GM19438 (cell line): ENCODE data around the gene AUTS2.

ENCODE experiments used
- ATAC-seq: cut with Tn5 transposase; IDR thresholded peaks from one replicate; pipeline ENCODE4 v1.9.1; 2021; ENCODE audit warnings: low read depth; ENCODE audit not compliant: unreplicated experiment

AUTS2 gene

DNA sequence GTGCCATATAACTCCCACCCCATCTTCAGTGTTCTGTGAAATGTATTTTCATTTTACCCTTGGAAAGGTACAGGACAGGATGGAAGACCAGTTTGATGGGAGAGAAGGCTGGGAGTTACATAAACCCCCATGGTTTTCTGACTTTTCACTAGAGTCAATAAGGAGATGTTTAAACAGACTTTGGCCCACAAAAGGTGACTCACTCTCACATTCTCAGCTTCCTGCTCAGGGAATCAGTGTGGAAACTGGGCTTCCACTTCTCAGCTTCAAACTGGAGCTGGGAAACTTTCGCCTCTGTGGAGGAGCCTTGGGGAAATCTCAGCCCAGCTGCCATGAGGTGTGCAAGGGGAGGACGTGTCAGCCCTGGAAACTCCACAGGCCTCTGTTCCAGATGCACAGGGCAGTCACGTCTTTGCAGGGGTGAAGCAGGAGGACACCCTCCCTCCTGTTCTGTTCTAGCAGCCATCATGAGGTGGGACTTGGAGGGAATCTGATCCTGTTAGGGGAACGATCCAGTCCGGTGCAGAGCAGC, 973.2 kb downstream of the AUTS2 start:
- ATAC-seq: no peak

DNA sequence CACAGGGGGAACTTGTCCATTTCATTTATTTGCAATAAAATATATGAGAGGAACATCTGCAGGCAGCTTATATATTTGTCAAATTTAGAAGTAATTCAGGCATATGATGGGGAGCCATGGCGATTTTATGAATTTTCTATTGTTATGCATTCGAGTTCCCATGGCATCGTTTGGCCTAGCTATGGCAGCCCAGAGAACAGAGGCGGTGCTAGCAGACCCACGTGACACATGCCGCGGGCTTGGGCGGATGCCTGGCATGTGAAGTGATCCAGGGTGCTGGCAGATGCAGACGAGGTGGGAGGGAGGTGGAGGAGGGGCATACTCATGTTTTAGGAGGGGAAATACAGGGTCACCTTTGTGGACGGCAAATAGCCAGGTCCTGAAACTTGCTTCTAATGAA, 973.7 kb downstream of the AUTS2 start:
- ATAC-seq: no peak

DNA sequence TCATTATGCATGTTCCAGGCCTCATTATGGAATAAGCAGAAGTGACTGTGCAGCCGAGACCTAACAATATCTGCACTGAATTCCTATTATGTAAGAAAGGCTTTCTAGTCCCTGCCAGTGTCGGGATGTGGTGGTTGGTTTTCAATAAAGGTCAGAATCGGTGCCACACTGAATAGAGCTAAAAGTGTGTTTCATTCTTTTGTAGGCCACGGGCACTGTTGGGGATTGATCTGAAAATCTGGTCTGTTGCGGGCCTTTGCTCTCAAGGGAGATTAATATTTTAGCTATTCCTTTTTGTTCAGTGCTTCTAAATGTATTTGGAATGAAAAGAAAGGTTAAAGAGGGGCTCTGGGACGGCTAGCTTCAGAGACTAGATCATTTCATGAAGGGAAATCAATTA, 974.3 kb downstream of the AUTS2 start:
- ATAC-seq: no peak

DNA sequence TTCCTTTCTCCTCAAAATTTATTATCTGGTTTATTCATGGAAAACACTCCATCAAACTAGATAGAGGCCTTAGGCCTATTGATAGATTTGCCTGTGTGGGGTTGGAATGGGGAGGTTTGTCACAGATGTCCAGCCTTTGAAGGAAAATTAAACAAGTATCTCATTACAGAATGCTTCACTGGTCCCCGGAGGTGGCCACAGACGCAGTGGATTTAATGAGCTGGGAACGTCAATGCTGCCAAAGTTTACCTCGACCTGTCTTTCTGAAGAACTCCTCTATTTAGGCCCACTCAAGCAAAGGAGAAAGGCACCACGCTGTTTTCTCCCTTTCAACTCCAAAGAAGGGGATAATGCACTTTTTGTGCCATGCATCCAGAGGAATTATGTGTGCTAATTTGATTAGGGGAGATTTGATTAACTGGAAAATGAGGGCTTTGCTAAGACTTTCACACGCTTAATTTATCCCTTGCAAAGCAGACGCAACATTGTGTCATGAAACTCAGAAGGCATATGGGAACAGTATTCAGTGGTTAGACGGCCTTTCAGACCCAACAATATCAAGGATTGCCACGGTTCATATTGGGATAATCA, 974.9 kb downstream of the AUTS2 start:
- no peak for ATAC-seq

DNA sequence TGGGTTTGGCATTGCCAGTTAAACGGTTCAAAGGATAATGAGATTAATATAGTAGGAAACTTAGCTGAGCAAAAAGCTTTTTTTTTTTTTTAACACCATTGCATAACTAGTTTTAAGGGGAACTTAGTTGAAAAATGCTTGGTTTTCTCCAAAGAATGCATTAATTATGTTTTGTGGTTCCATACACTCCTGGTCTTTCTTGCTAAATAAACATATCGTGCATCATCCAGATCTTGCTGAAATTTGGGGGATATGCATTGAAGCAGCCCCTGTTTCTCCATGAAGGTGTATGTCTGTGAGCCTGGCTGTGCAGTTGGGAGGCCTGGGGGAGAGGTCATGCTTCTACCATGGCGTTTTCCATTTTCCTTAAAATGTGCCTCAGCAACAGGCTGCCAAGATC, 975.4 kb downstream of the AUTS2 start:
- no peak for ATAC-seq

DNA sequence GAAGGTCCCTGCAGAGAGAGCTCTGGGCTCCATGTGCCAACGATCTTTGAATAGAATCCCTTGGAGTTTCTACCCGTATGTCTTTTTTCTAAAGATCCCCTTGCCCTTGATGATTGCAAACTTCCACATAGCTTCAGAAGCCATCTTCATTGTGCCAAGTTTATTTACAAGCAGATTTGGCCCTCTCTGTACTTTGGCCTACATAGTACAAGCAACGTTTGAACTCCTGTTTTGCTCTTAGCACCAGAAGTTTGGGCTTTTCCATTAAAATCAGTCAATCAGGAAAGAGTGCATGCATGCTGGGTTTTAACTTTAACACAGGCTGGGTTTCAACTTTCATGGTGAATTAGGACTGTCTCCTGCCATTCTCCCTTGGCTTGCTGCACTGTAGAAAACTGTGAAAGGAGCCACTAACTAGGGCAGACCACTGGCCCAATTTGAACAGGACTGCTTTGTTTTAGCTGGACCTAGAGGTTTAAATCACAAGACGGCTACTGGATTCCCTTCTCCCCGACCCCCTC, 976.1 kb downstream of the AUTS2 start:
- no peak for ATAC-seq

DNA sequence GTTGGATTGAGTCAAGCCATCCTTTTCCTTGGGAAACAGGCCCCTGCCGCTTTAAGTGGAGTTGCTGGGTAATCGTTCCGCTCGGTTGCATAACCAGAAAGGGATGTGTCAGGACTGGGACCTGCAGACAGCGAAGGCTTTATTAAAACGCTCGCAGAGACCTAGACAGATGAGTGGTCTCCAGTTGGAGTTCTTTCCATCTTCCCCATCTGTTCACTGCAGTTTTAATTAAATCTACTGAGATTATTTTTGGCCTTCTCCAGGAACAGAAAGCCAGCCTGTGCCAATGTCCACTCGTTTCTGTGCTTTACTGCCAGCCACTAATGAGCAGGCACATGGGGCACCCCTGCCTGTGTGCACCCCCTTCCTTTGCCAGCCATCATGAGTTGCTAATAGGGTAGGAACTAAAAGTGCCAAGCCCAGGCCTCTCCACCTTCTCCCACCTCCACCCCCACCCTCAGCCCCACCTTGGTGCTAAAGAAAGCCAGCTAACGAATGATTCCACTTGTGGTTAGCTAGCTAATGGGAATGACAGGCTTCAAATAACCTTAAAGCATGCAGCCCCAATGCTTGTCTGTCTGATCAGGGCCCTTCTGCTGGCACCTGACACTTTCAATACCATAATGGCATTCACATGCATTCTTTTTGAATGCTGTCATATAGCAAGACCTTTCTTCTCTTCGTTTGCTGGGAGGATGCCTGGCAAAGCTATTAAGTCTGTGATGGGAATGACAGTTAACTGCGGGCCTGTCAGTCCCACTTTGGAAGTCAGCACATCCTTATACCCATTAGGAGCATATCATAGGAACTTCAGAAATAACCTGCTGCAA, 976.9 kb downstream of the AUTS2 start:
- no peak for ATAC-seq

DNA sequence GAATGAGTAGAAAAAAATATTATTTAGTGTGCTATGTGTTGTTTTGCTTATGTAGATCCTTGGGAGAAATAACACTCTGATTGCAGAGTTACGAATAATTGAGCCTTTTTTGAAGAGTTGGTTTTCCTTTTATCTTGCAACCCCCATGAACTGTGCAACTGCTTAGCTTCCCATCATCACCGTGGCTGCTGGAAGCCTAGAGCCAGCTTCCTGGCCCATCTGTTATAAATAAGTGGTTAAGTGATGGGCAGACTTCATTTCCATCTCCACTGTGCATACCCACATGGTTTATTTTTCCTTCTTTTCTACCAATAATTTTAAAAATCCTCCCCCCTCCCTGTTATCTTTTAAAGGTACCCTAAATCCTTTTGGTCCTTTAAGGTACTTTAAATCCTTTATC, 978.8 kb downstream of the AUTS2 start:
- ATAC-seq: no peak

DNA sequence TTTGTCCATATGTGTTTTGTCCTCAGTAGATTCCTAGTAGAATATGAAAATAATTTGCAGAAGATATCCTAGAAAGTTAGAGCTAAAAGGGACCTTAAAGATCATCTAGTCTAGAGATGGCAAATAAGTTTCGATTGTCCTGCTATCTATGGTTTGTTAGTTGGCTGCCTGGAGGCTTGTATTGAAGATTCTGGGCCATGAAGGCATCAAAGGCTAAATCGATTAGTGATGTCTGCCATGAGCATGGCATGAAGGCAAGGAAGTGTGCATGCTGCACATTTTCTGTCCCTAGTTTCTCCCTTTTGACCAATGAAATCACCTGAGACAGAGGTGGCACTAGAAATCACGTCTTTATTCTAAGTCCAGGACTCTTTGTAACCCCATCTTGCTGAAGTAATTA, 979.9 kb downstream of the AUTS2 start:
- no peak for ATAC-seq

DNA sequence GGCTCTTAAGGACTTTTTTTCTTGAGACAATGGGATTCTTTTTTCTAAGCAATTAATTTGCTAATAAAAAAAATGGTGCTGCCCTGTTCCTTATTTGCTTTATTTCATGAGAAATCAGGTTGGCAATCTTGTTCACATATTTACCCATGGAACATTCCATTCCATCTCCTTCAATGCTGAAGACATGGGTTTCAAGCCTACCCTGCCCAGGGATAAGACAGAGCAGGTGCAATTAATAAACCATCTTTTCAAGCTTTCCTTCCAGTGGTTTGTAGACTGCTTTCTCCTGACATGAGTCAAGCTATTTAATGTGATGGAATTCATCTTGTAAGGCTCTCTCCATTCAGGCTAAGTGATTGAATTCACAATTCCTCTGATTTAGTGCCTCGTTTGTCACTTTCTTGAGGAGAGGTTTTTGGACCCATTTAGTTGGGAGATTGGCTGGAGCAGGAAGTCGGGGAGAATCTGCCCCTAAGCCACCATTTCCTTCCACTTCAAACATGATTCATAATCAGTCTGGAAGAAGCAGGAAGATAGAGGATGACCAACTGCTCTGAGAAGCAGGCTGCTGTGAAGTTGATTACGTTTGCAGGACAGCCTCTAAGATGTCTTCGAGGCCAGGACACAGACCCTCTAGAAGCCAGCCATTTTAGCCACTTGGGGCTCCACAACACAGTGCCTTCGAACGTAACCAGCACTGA, 981.3 kb downstream of the AUTS2 start:
- no peak for ATAC-seq

DNA sequence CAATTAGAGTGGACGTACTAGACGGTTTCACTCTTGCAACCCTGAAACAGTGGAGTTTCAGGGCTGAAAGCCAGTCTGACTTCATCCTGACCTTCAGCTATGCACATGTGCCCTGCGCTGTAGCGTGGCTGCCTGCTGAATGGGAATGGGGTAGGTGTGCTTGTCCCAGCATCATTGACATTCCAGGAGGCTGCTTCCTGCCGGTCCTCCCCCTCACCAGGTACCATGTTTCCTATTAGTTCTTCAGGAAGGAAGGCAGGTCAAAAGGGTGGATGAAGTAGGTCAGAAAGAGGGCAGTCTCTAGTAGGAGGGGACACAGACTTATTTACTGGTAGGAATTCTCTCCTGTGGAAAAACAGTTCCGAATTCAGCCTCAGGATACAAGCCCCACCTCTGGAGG, 981.9 kb downstream of the AUTS2 start:
- ATAC-seq: no peak

DNA sequence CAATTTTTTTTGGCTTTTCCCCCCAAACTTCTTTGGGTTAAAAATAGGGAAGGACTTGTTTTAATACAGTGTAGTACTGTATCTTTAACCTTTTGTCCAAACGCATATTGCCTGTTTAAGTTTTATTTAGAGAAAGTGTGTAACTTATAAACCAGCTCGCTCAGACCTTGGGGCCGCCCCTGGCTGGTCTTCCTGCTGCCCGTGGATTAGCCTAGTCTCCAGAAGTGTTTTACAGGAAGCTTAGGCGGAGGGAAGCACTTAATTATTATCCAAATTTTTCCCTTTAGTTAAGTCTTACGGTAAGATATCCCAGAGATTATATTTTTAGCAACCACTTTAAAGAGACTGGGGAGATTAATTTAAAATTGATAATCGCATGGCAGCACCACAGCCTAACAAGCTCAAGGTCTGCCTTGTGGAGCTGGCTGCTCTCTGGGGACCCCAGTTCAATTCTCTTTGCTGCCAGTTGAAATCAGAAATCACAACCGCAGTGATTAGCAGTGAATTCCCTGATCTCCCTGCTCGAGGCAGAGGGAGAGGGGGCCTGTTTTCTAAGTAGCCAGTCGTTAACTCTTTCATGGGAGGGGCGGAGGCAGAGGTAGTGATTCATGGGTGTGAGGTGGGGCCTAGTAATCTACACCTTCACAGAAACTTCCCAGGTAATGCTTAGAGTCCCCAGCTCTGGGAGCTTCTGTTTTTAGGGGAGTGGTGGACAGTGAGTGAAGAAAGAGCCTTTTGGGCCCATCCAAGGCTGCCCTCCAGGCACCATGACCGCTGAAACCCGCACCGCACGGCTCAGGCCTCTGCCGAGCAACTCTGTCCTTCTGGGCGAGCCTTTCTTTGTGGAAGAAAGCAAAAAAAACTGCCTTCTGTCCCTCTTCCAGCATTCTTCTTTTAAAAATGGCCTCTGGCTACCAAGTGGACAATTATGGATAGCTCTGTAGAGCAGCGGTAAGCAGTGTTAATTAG, 984.9 kb downstream of the AUTS2 start:
- ATAC-seq: no peak

DNA sequence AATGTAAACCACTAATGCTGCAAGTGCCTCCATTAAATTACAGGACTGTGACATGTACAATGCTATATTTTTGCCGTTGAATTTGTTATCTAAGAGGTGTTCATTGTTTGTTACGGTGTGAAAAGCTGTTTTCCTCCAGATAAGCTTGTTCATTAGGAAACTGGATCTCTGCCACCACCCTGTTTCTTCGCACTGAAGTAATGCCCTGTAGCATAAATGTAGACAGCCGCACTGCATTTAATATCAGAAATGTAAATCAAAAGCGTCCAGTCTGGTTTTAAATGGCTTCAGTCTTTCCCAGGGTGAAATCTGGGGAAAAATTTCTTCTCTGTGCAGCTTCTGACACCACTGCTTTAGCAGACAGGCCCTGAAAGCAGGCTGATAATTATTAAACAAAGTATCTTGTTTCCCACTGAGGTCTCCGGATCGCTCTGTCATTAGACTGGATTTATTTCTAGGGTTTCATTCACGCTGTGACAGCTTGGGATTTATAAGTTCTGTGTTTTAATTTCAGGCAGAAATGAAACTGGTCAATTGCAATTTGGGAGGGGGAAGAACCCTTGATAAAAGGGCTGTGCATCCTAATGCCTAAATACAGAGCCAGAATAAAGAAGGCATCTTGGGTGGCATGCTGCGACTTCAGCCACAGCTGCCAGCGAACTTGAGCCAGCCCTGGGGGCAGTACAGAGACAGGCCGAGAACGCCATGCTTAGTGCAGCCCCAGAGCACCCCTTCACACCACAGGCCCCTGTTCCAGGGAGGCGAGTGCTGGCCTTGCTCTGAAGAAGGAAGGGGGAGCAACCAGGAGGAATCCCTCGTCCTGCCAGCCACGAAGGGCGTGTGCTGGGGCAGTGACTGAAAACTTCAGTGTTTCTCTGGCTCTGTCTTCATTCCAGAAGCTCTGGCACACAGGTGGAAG, 985.9 kb downstream of the AUTS2 start:
- no peak for ATAC-seq

DNA sequence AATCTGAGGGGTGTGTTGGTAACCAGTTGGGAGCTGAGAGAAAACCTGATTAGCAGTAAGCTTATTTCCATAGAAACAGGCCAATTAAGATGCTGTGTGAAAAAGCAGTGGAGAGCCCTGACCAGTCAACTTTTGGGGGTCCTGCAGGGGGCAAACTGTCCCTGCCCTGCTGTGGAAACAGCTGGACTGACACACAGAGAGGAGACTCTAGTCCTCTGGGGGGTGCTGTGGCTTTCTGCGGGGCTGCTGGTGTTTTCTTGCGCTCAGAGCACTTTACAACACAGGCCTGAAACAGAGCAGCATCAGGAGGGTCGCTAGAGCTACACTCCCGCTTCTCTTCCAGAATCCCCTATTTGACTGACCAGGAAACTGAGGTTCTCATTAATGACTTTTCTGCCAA, 986.8 kb downstream of the AUTS2 start:
- ATAC-seq: no peak

DNA sequence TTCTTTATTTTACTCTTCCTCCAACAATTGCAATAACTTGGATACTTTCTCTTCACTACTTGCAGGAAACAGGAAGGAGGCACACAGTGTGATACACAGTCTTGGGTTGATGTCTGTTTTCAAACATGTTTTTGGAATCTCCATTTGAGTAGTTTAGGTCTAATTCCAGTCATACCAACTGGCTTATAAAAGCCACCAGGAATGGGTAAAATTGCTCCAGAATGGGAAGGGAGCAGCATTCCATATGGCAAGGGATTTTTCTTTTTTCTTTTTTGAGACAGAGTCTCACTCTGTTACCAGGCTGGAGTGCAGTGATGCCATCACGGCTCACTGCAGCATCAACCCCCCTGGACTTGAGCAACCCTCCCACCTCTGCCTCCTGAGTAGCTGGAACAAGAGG, 988.5 kb downstream of the AUTS2 start:
- no peak for ATAC-seq

DNA sequence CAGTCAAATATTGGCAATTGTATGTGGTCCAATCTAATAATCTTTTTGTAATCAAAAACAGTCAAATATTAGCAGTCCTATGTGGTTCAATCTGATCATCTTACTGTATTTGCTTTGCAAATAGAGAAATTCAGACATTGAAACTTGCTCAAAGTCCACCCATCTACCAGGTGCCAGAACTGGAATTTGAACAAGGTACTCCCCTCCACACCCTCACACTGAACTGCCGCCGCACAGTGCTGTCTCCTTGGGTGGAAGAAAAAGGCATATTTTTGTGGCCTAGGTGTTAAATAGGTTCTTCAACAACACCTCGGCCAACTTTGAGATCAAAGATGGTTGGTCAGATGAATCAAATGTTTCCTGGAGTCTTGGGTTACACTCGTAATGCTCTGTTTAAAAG, 989.5 kb downstream of the AUTS2 start:
- no peak for ATAC-seq

DNA sequence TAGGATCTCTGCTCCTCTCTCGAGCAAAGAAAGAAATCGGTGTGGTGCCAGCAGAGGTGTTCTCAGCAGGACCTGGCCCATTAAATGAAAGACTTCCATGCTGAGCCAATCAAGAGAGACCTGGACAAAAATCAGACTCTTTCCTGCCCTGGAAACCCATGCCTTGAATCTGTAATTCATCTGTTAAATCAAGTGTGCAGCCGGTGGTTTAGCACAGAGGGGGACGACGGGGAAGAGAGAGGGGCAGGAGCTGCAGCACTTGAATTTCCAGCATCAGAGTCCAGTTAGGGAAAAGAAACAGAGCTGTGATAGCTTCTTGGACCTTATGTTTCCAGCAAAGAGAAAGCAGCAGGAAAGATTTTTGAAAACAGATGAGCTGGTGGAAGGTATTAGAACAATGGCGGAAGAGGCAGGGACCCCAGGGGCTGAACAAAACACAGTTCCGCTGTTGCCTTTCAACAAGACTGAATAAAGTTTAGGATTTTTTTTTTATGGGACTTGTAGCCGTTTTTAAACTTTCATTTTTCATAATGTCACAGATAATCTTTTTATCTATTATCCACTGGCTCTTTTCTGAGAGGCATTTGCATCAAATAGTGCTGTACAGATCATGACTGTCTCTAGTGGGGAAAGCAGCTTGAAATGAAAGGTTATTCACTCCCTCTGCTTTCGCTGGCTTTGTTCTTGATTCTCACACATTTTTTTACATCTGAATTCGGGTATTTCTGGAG, 990.1 kb downstream of the AUTS2 start:
- no peak for ATAC-seq

DNA sequence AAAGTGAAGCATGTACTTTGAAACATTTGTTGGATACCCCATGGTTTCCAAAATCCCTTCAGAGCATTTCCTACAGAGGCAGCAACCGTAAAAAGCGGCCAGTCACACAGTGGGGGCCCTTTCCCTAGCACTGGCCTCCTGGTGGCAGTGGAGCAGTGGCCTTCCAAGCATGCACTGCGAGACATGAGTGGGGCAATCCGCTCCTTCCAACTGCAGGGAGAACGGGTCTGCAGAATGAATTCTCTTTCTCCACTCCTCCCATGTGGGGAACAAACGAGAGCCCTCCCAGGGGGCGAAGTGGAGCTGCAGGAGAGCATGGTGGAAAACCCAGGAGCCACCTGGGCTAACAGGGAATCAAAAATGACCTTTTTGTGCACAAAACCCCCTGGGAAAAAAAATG, 990.7 kb downstream of the AUTS2 start:
- ATAC-seq: no peak

DNA sequence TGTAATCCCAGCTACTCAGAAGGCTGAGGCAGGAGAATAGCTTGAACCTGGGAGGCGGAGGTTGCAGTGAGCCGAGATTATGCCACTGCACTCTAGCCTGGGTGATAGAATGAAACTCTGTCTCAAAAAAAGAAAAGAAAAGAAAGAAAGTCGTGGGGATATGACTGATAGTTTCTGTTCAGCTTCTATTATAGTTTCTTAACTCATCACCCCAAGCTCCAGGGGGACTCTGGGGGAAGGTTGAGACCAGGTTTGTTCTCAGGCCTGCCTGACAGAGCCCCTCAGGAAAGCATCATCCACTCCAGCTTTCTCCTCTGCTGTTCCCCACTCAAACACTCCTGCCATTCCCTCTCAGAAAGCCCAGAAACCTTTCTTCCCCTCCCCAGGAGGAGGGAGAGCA, 991.3 kb downstream of the AUTS2 start:
- no peak for ATAC-seq
